ENCODE data around the gene NOTO. TPM values are rescaled to one million over a fixed set of nuclear protein-coding genes. Genes with fewer than 3 reads are reported as not detected.

The NOTO gene
- polyA plus RNA-seq, 2 of the 4 experiments (the other 2 are of a cell fraction) = 0.03 TPM; not detected in 1

DNA sequence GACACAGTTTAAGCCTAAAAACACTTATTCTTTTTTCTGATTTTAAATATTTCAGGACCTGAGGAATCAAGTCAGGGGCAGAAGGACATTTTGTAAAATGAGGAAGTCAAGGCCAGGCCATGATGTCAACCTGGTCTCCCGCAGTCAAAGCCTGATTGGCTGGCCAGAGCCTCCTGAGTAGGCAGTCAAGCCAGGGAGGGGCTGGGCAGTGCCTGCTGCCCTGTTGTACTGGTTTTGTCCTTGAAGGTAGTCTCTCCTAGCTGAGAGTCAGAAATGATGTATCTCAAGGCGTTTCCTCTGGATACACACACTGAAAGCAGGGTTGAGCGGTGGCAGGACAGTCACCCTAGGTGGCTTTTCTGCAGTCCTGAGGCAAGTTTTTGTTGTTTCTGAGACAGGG is 51.5 kb downstream of the NOTO start (continued):
- TF ChIP-seq RCOR1 (IDR thresholded peaks at IDR 0.05; ENCODE audit: low read depth, low read length) = no peak
- TF ChIP-seq MYC (IDR thresholded peaks at IDR 0.05; ENCODE audit: borderline replicate concordance, low read length) = no peak
- no peak for TF ChIP-seq ZFP36 (IDR thresholded peaks at IDR 0.05; ENCODE audit: borderline replicate concordance, partially characterized antibody)
- no peak for TF ChIP-seq PHF8 (IDR thresholded peaks at IDR 0.05; ENCODE audit: borderline replicate concordance, low read depth)
- no peak for TF ChIP-seq HDAC2 (IDR thresholded peaks at IDR 0.05)
- TF ChIP-seq HOXA7 (CRISPR knock-in tag; IDR thresholded peaks at IDR 0.05) = no peak
- TF ChIP-seq CEBPB (IDR thresholded peaks at IDR 0.05) = no peak
- TF ChIP-seq ZC3H11A (IDR thresholded peaks at IDR 0.05) = no peak
- TF ChIP-seq NR3C1 (IDR thresholded peaks at IDR 0.05) = no peak

DNA sequence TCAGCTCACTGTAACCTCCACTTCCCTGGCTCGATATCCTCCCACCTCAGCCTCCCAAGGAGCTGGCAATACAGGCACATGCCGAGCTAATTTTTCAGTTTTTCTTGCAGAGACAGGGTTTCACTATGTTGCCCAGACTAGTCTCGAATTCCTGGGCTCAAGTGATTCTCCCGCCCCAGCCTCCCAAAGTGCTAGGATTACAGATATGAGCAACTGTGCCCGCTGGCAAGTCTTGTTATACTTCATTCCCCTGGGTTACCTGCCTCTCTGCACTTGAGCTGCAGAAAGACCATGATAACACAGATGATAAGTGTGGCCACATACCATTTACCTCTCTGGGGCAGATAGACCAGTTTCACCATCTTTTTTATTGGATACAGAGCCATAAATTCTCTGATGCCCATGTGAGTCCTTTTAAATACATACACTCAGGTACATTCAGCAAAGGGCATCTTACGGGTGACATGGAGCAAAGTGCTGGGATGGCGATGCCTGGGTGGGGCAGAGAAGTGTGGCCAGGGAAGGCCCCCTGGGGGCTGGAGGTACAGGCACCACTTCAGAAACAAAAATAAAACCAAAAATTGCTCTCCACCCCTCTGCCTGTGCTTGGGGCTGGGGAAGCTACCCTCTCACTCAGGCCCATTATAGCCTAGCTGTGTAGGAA is 52.1 kb downstream of the NOTO start:
- Histone ChIP-seq H3K9me3 (no peaks in the 10 kb centered on the region), H3K27ac (no peak overlapping the region), H3K4me2 (no peak overlapping the region), H3K4me3 (no peak overlapping the region), H3K4me1 (no peaks in the 10 kb centered on the region)
- DNase-seq (ENCODE audit: low read depth in 1 of 2, low spot score in 1 of 2) = no peak
- ATAC-seq = no peak; a peak in 1 of 6 replicates
- 93% methylated on average over 7 of the region's 7 CpGs for WGBS (ENCODE audit: missing lambda C conversion rate)
- TF ChIP-seq FOSB (CRISPR knock-in tag; IDR thresholded peaks at IDR 0.05) (no peak), EHF (CRISPR knock-in tag; IDR thresholded peaks at IDR 0.05) (no peak), CHD4 (IDR thresholded peaks at IDR 0.05; ENCODE audit: borderline replicate concordance) (no peak), RNF2 (IDR thresholded peaks at IDR 0.05; ENCODE audit: borderline replicate concordance, low read depth) (no peak), NPAS2 (CRISPR knock-in tag; IDR thresholded peaks at IDR 0.05; ENCODE audit: borderline replicate concordance) (no peak), HDAC2 (IDR thresholded peaks at IDR 0.05) (no peak), PHF8 (IDR thresholded peaks at IDR 0.05; ENCODE audit: borderline replicate concordance, low read depth) (no peak), EHMT2 (IDR thresholded peaks at IDR 0.05; ENCODE audit: low read depth) (no peak), JUN (IDR thresholded peaks at IDR 0.05) (no peak), EP300 (IDR thresholded peaks at IDR 0.05) (no peak), RAD21 (conservative IDR thresholded peaks at IDR 0.05 in 1 of 2, IDR thresholded peaks at IDR 0.05 in 1 of 2) (no peak), HOXB5 (CRISPR knock-in tag; IDR thresholded peaks at IDR 0.05) (no peak), ZNF302 (CRISPR knock-in tag; IDR thresholded peaks at IDR 0.05) (no peak)
- TF ChIP-seq, protein P1, sequence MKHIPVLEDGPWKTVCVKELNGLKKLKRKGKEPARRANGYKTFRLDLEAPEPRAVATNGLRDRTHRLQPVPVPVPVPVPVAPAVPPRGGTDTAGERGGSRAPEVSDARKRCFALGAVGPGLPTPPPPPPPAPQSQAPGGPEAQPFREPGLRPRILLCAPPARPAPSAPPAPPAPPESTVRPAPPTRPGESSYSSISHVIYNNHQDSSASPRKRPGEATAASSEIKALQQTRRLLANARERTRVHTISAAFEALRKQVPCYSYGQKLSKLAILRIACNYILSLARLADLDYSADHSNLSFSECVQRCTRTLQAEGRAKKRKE (CRISPR knock-in tag; IDR thresholded peaks at IDR 0.05; ENCODE audit: low read depth) = no peak
- TF ChIP-seq, protein P2, sequence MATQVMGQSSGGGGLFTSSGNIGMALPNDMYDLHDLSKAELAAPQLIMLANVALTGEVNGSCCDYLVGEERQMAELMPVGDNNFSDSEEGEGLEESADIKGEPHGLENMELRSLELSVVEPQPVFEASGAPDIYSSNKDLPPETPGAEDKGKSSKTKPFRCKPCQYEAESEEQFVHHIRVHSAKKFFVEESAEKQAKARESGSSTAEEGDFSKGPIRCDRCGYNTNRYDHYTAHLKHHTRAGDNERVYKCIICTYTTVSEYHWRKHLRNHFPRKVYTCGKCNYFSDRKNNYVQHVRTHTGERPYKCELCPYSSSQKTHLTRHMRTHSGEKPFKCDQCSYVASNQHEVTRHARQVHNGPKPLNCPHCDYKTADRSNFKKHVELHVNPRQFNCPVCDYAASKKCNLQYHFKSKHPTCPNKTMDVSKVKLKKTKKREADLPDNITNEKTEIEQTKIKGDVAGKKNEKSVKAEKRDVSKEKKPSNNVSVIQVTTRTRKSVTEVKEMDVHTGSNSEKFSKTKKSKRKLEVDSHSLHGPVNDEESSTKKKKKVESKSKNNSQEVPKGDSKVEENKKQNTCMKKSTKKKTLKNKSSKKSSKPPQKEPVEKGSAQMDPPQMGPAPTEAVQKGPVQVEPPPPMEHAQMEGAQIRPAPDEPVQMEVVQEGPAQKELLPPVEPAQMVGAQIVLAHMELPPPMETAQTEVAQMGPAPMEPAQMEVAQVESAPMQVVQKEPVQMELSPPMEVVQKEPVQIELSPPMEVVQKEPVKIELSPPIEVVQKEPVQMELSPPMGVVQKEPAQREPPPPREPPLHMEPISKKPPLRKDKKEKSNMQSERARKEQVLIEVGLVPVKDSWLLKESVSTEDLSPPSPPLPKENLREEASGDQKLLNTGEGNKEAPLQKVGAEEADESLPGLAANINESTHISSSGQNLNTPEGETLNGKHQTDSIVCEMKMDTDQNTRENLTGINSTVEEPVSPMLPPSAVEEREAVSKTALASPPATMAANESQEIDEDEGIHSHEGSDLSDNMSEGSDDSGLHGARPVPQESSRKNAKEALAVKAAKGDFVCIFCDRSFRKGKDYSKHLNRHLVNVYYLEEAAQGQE (IDR thresholded peaks at IDR 0.05) = no peak
- TF ChIP-seq, protein P3, sequence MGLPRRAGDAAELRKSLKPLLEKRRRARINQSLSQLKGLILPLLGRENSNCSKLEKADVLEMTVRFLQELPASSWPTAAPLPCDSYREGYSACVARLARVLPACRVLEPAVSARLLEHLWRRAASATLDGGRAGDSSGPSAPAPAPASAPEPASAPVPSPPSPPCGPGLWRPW (IDR thresholded peaks at IDR 0.05) = no peak
- TF ChIP-seq, protein P4, sequence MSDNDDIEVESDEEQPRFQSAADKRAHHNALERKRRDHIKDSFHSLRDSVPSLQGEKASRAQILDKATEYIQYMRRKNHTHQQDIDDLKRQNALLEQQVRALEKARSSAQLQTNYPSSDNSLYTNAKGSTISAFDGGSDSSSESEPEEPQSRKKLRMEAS (IDR thresholded peaks at IDR 0.05) = no peak
- TF ChIP-seq, protein P5, sequence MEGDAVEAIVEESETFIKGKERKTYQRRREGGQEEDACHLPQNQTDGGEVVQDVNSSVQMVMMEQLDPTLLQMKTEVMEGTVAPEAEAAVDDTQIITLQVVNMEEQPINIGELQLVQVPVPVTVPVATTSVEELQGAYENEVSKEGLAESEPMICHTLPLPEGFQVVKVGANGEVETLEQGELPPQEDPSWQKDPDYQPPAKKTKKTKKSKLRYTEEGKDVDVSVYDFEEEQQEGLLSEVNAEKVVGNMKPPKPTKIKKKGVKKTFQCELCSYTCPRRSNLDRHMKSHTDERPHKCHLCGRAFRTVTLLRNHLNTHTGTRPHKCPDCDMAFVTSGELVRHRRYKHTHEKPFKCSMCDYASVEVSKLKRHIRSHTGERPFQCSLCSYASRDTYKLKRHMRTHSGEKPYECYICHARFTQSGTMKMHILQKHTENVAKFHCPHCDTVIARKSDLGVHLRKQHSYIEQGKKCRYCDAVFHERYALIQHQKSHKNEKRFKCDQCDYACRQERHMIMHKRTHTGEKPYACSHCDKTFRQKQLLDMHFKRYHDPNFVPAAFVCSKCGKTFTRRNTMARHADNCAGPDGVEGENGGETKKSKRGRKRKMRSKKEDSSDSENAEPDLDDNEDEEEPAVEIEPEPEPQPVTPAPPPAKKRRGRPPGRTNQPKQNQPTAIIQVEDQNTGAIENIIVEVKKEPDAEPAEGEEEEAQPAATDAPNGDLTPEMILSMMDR (IDR thresholded peaks at IDR 0.05) = no peak
- TF ChIP-seq, protein P6, sequence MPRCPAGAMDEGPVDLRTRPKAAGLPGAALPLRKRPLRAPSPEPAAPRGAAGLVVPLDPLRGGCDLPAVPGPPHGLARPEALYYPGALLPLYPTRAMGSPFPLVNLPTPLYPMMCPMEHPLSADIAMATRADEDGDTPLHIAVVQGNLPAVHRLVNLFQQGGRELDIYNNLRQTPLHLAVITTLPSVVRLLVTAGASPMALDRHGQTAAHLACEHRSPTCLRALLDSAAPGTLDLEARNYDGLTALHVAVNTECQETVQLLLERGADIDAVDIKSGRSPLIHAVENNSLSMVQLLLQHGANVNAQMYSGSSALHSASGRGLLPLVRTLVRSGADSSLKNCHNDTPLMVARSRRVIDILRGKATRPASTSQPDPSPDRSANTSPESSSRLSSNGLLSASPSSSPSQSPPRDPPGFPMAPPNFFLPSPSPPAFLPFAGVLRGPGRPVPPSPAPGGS (IDR thresholded peaks at IDR 0.05) = no peak
- CTCF ChIA-PET = interaction anchor here (0.5 to 2.2 kb wide), 8 partner anchors 9 to 1646 kb away, joined by 3 to 9 read pairs (median 3); no protein-coding TSS in a partner anchor
- POLR2A ChIA-PET = interaction anchor here (0.8 to 3.2 kb wide), 2 partner anchors 16 to 21 kb away, joined by 3 to 12 read pairs; partner anchors contain the start of genes CCT7 and PRADC1
- no peak for FAIRE-seq

All from A549 (cell line).